IMR-90 (cell line): ENCODE results near the gene DIAPH2. TPM values are rescaled to one million over a fixed set of nuclear protein-coding genes. Genes with fewer than 3 reads are reported as not detected.

Experiments
- ATAC-seq: fragments of 200-7000 bp; cut with Tn5 transposase; 2 replicates; pipeline ENCODE4 v1.9.1; 2020; ENCODE audit warnings: low read depth, mild to moderate bottlenecking, moderate library complexity
- BruUV-seq: library from RNA; stranded (reverse); fragments of 400-500 nt; replicated peaks from 2 replicates; lab custom pipeline; 2021; lab: Mats Ljungman, UMichigan
- CTCF ChIA-PET: fragments of 300-600 bp; formaldehyde crosslinking; extraction: SDS; loops from one replicate; lab custom pipeline; 2021; ENCODE audit warnings: antibody characterized with exemption; lab: Yijun Ruan, JAX
- POLR2A ChIA-PET: fragments of 300-600 bp; sonication (Branson Sonifier 250); formaldehyde crosslinking; loops from one replicate; lab custom pipeline; 2022; ENCODE audit warnings: antibody characterized with exemption; ENCODE audit not compliant: unreplicated experiment; lab: Charles Lee
- DNase-seq: peaks from one replicate; pipeline ENCODE4 v3.0.0; 2013
- H2AFZ ChIP-seq: replicated peaks from 2 replicates; pipeline ENCODE3; 2013; ENCODE audit warnings: low read length, mild to moderate bottlenecking; ENCODE audit not compliant: poor library complexity
- H2AK5ac ChIP-seq: 2 replicates; pipeline ENCODE4 v1.6.1; 2013; ENCODE audit warnings: low read depth, low read length, inconsistent platforms
- H2AK9ac ChIP-seq: replicated peaks from 2 replicates; pipeline ENCODE3; 2013; ENCODE audit warnings: mild to moderate bottlenecking, low read depth, low read length, moderate library complexity; ENCODE audit not compliant: poor library complexity
- H2BK120ac ChIP-seq: 2 replicates; pipeline ENCODE4 v1.6.1; 2013; ENCODE audit warnings: low read depth, low read length, inconsistent platforms
- H2BK15ac ChIP-seq: 3 replicates; pipeline ENCODE4 v1.6.1; 2013; ENCODE audit warnings: low read depth, low read length, inconsistent platforms
- H2BK20ac ChIP-seq: 2 replicates; pipeline ENCODE4 v1.6.1; 2013; ENCODE audit warnings: low read depth, mild to moderate bottlenecking, inconsistent platforms, low read length, moderate library complexity
- H2BK5ac ChIP-seq: 2 replicates; pipeline ENCODE4 v1.6.1; 2013; ENCODE audit warnings: mild to moderate bottlenecking, low read depth, low read length, inconsistent platforms; ENCODE audit not compliant: poor library complexity, severe bottlenecking
- H3K14ac ChIP-seq: replicated peaks from 2 replicates; pipeline ENCODE4 v1.6.1; 2013; ENCODE audit warnings: low read depth, low read length, inconsistent platforms
- H3K18ac ChIP-seq: 2 replicates; pipeline ENCODE4 v1.6.1; 2013; ENCODE audit warnings: low read depth, low read length, control low read depth
- H3K23ac ChIP-seq: 2 replicates; pipeline ENCODE4 v1.6.1; 2013; ENCODE audit warnings: low read depth, low read length, inconsistent platforms
- H3K27ac ChIP-seq: 2 replicates; pipeline ENCODE4 v1.5.1; 2013; ENCODE audit warnings: mild to moderate bottlenecking, control low read depth, low read length; ENCODE audit not compliant: insufficient read depth
- H3K27me3 ChIP-seq: 2 replicates; pipeline ENCODE4 v1.6.1; 2013; ENCODE audit warnings: low read length; ENCODE audit not compliant: control insufficient read depth, insufficient read depth
- H3K36me3 ChIP-seq: 2 replicates; pipeline ENCODE4 v1.6.1; 2013; ENCODE audit warnings: low read length, mixed read lengths; ENCODE audit not compliant: control insufficient read depth, insufficient read depth
- H3K4ac ChIP-seq: 2 replicates; pipeline ENCODE4 v1.6.1; 2013; ENCODE audit warnings: low read depth, low read length, inconsistent platforms
- H3K4me1 ChIP-seq: 2 replicates; pipeline ENCODE4 v1.6.1; 2013; ENCODE audit warnings: low read length, mixed read lengths; ENCODE audit not compliant: control insufficient read depth, insufficient read depth
- H3K4me2 ChIP-seq: 2 replicates; pipeline ENCODE4 v1.6.1; 2013; ENCODE audit warnings: low read depth, mild to moderate bottlenecking, control low read depth, low read length, moderate library complexity
- H3K4me3 ChIP-seq: 2 replicates; pipeline ENCODE4 v1.5.1; 2013; ENCODE audit warnings: low read depth, mild to moderate bottlenecking, control low read depth, low read length, moderate library complexity; ENCODE audit not compliant: insufficient read depth
- H3K56ac ChIP-seq: 2 replicates; pipeline ENCODE4 v1.6.1; 2013; ENCODE audit warnings: low read length, inconsistent platforms; ENCODE audit not compliant: insufficient read depth; ENCODE audit errors: extremely low read depth
- H3K79me1 ChIP-seq, 2 experiments: 2 replicates each; pipeline ENCODE4 v1.6.1; 2013; ENCODE audit warnings: low read length in 2 of 2, inconsistent platforms in 1 of 2, low read depth in 1 of 2
- H3K9ac ChIP-seq: 2 replicates; pipeline ENCODE4 v1.6.1; 2013; ENCODE audit warnings: low read depth, low read length, control low read depth
- H3K9me1 ChIP-seq: 2 replicates; pipeline ENCODE4 v1.6.1; 2013; ENCODE audit warnings: low read length, inconsistent platforms; ENCODE audit not compliant: insufficient read depth
- H3K9me3 ChIP-seq: 2 replicates; pipeline ENCODE4 v1.6.1; 2013; ENCODE audit warnings: low read length; ENCODE audit not compliant: control insufficient read depth, insufficient read depth
- H4K20me1 ChIP-seq: 2 replicates; pipeline ENCODE4 v1.6.1; 2013; ENCODE audit warnings: low read length, inconsistent platforms; ENCODE audit not compliant: insufficient read depth
- H4K5ac ChIP-seq: 2 replicates; pipeline ENCODE4 v1.6.1; 2013; ENCODE audit warnings: mild to moderate bottlenecking, low read depth, low read length, control low read depth
- H4K8ac ChIP-seq, 2 experiments: 2 replicates each; pipeline ENCODE4 v1.6.1; 2013; ENCODE audit warnings: low read depth in 2 of 2, low read length in 2 of 2, control low read depth in 1 of 2, inconsistent platforms in 1 of 2
- H4K91ac ChIP-seq: 2 replicates; pipeline ENCODE4 v1.6.1; 2013; ENCODE audit warnings: low read depth, low read length, inconsistent platforms; ENCODE audit not compliant: insufficient read depth
- BHLHE40 ChIP-seq: fragments of 150-350 bp; IDR thresholded peaks from 2 replicates; pipeline ENCODE4 v1.6.1; 2016; ENCODE audit warnings: mild to moderate bottlenecking, low read depth, low read length
- CEBPB ChIP-seq: IDR thresholded peaks from 2 replicates; pipeline ENCODE4 v1.6.1; 2012; ENCODE audit warnings: low read depth, low read length, improper control_type of control experiment
- CHD1 ChIP-seq: IDR thresholded peaks from 2 replicates; pipeline ENCODE4 v1.6.1; 2012; ENCODE audit warnings: low read depth, low read length, improper control_type of control experiment
- CTCF ChIP-seq: conservative IDR thresholded peaks from 2 replicates; pipeline ENCODE4 v1.5.1; 2012; ENCODE audit warnings: mild to moderate bottlenecking, low read depth, low read length, improper control_type of control experiment
- ELK1 ChIP-seq: fragments of 150-350 bp; IDR thresholded peaks from 2 replicates; pipeline ENCODE4 v1.6.1; 2016; ENCODE audit warnings: low read depth, mild to moderate bottlenecking, low read length, moderate library complexity, borderline replicate concordance
- FOS ChIP-seq: fragments of 150-350 bp; IDR thresholded peaks from 2 replicates; pipeline ENCODE4 v1.6.1; 2016; ENCODE audit warnings: low read depth, low read length
- MAFK ChIP-seq: IDR thresholded peaks from 2 replicates; pipeline ENCODE4 v1.6.1; 2012; ENCODE audit warnings: low read depth, low read length, improper control_type of control experiment
- MAZ ChIP-seq: IDR thresholded peaks from 2 replicates; pipeline ENCODE4 v1.6.1; 2012; ENCODE audit warnings: low read depth, mild to moderate bottlenecking, low read length, improper control_type of control experiment, moderate library complexity, borderline replicate concordance
- MXI1 ChIP-seq: IDR thresholded peaks from 2 replicates; pipeline ENCODE4 v1.6.1; 2012; ENCODE audit warnings: low read depth, mild to moderate bottlenecking, low read length, moderate library complexity, borderline replicate concordance
- NFE2L2 ChIP-seq: fragments of 150-350 bp; IDR thresholded peaks from 2 replicates; pipeline ENCODE4 v1.6.1; 2016; ENCODE audit warnings: low read depth, mild to moderate bottlenecking, low read length
- POLR2A ChIP-seq: IDR thresholded peaks from 2 replicates; pipeline ENCODE4 v1.6.1; 2012; ENCODE audit warnings: mild to moderate bottlenecking, low read depth, low read length
- RAD21 ChIP-seq: IDR thresholded peaks from 2 replicates; pipeline ENCODE4 v1.6.1; 2012; ENCODE audit warnings: low read length, improper control_type of control experiment
- RCOR1 ChIP-seq: IDR thresholded peaks from 2 replicates; pipeline ENCODE4 v1.6.1; 2012; ENCODE audit warnings: mild to moderate bottlenecking, low read length, improper control_type of control experiment; ENCODE audit not compliant: insufficient replicate concordance
- RFX5 ChIP-seq: IDR thresholded peaks from 2 replicates; pipeline ENCODE4 v1.8.0; 2012; ENCODE audit warnings: low read depth, mild to moderate bottlenecking, low read length, moderate library complexity
- SMC3 ChIP-seq: fragments of 150-350 bp; IDR thresholded peaks from 2 replicates; pipeline ENCODE4 v1.6.1; 2016; ENCODE audit warnings: low read depth, mild to moderate bottlenecking, antibody characterized with exemption, low read length, moderate library complexity
- WGBS, 2 experiments: methylation state at CpG; one replicate each; pipeline versions ENCODE4 v1.1.5 to v1.1.7; 2013; ENCODE audit warnings: missing lambda C conversion rate in 2 of 2; ENCODE audit not compliant: insufficient read length in 1 of 2; ENCODE audit errors: extremely low coverage in 2 of 2; 5-methylcytosine and 5-hydroxymethylcytosine counted together
- dilution Hi-C: fragments of 300-500 bp; cut with HindIII; formaldehyde crosslinking; loops from one replicate; pipeline ENCODE4 v1.14.3; 2018; ENCODE audit warnings: low sequenced_read_pairs; ENCODE audit not compliant: unreplicated experiment
- in situ Hi-C: fragments of 300-500 bp; cut with MboI; formaldehyde crosslinking; loops from 3 replicates; pipeline ENCODE4 v1.14.3; 2019; ENCODE audit warnings: low sequenced_read_pairs, inconsistent platforms, mixed read lengths
- intact Hi-C: fragments of 100-400 bp; cut with micrococcal nuclease; formaldehyde crosslinking; loops from 2 replicates; pipeline ENCODE4 v1.10.0; 2022
- polyA plus RNA-seq, 3 experiments: library from polyadenylated mRNA; depleted of rRNA; stranded (reverse); fragments of >200 nt; gene quantifications; 2 replicates each; pipeline ENCODE4 v1.2.3, GENCODE V29; 2012; ENCODE audit warnings: low replicate concordance in 1 of 3
- total RNA-seq: library from RNA; depleted of rRNA; stranded (reverse); fragments of >200 nt; gene quantifications from 2 replicates; pipeline ENCODE4 v1.2.3, GENCODE V29; 2012
- TF ChIP-seq, protein P1 (sequence below): fragments of 150-350 bp; IDR thresholded peaks from 2 replicates; pipeline ENCODE4 v1.6.1; 2017; ENCODE audit warnings: mild to moderate bottlenecking, antibody characterized with exemption, low read length, low read depth

The DIAPH2 gene
- total and polyA plus RNA-seq, 2 of the 4 experiments (the other 2 are of a cell fraction) = 3.6 to 19.9 TPM

- no peak for TF ChIP-seq RCOR1
- TF ChIP-seq MXI1 = no peak
- no peak for TF ChIP-seq MAFK
- no peak for TF ChIP-seq CTCF
- TF ChIP-seq POLR2A = no peak
- TF ChIP-seq BHLHE40 = no peak
- no peak for TF ChIP-seq MAZ
- no peak for TF ChIP-seq FOS
- TF ChIP-seq RFX5 = no peak
- TF ChIP-seq, protein P1, sequence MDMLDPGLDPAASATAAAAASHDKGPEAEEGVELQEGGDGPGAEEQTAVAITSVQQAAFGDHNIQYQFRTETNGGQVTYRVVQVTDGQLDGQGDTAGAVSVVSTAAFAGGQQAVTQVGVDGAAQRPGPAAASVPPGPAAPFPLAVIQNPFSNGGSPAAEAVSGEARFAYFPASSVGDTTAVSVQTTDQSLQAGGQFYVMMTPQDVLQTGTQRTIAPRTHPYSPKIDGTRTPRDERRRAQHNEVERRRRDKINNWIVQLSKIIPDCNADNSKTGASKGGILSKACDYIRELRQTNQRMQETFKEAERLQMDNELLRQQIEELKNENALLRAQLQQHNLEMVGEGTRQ = no peak
- no peak for TF ChIP-seq ELK1
- TF ChIP-seq RAD21 = no peak
- no peak for TF ChIP-seq SMC3
- no peak for TF ChIP-seq CHD1
- no peak for TF ChIP-seq CEBPB
- TF ChIP-seq NFE2L2 = no peak
- H2BK5ac ChIP-seq = no peak overlapping the region
- H3K18ac ChIP-seq = no peak overlapping the region
- DNase-seq (peak; percentile 34), ATAC-seq (no peak)
- H2BK120ac ChIP-seq = no peak overlapping the region
- no peak overlapping the region for H3K56ac ChIP-seq
- H3K23ac ChIP-seq = no peak overlapping the region
- CTCF ChIA-PET = no interaction called here
- no peak overlapping the region for H3K14ac ChIP-seq
- H4K8ac ChIP-seq = no peak overlapping the region
- no peak overlapping the region for H3K27ac ChIP-seq
- no peaks in the 10 kb centered on the region for H3K27me3 ChIP-seq
- no peak overlapping the region for H2AFZ ChIP-seq
- no peak overlapping the region for H2AK9ac ChIP-seq
- 33% methylated on average over 1 of the region's 4 CpGs; no CpG with 5 or more reads in 1 of the 2 experiments for WGBS, 2 experiments
- H2BK15ac ChIP-seq = no peak overlapping the region
- H3K79me1 ChIP-seq = peaks cover 0 to 8% of the 10 kb centered on the region in 2 experiments; a peak in 1 of 4 replicates
- H3K4me1 ChIP-seq = peaks cover 3% of the 10 kb centered on the region; the same call in 1 of the 2 replicates
- H4K20me1 ChIP-seq = no peaks in the 10 kb centered on the region
- no peak overlapping the region for H4K91ac ChIP-seq
- POLR2A ChIA-PET = no interaction called here
- H2BK20ac ChIP-seq = no peak overlapping the region
- H3K9me1 ChIP-seq = peaks cover 6% of the 10 kb centered on the region; the same call in 1 of the 2 replicates
- intact Hi-C loops (no loop called here), in situ Hi-C loops (no loop called here), dilution Hi-C loops (no loop called here)
- no peaks in the 10 kb centered on the region for H3K36me3 ChIP-seq
- BruUV-seq = no TSS peak
- H2AK5ac ChIP-seq = no peak overlapping the region
- H3K4ac ChIP-seq = no peak overlapping the region
- H3K9me3 ChIP-seq = peaks cover 2% of the 10 kb centered on the region; the same call in 1 of the 2 replicates
- H4K5ac ChIP-seq = no peak overlapping the region
- H3K4me3 ChIP-seq = no peak overlapping the region
- H3K9ac ChIP-seq = no peak overlapping the region
- no peak overlapping the region for H3K4me2 ChIP-seq
These were observed 720.5 kb downstream of the DIAPH2 start for GRCh38 chrX:97405031-97405660.
